CD4-positive, alpha-beta T cell treated with Interleukin-17A for 1 hour (primary cell): Measurements from ENCODE around the gene TNFAIP8.
A peak's percentile ranks its signal among the peaks of the same experiment; 100 is the strongest.

Experiments used
- DNase-seq: peaks from one replicate; pipeline ENCODE4 v3.0.0-alpha.2; 2020

TNFAIP8 gene

DNA sequence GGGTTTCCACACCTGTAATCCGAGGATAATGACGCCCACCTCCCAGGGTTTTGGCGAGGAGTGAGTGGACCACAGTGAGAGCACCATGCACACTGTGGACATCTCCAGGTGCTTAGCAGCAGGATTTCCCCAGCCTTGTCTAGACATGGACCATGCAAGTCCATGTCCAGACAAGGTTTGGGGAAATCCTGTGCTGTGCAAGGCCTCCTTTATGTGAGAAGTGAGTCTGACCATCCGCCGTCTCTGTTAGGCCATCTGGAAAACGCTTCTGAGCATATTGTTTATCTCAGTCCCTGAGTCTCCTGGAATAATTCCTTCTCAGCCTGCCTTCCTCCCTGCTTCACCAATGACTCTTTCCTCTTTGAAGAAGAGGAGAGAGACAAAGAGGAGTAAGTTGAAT, 26.2 kb upstream of the TNFAIP8 start:
- DNase-seq, result no peak

DNA sequence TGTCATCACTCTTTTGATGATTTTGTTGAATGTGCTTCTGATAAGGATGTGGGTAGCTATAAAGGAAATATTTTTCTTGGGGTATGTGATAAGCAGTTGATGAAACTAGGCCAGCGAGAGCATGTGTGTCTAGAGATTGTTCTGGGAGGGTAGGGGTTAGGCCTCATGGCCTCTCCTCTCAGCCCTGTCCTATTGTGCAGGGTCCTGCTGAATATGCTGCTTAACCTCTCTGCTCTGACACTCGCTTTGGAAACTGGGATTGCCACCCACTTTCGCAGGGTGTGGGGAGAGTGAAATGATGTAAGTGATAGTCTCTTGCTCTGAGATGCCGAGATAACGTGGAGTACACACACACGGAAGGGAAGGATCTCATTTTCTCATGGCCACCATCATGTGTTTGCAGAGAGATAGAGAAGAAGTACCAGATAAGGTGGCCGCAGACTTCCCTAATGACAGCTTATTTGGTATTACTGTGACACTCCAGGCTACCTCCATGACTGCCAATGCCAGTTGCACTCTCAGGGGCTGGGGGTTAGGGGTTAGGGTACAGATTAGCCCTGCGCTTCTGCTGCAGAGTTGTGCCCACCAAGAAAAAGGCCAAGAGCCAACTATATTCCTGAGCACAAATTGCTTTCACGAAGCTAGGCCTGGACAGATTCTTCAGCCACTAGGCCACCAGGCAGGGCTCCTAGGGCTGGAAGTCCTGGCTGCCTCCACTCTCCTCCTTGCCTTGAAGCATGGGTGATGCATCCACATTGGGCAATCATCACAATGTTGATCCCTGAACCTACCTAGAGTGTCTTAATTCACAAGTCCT, 25.2 kb upstream of the TNFAIP8 start:
- DNase-seq, result peak; percentile 77

DNA sequence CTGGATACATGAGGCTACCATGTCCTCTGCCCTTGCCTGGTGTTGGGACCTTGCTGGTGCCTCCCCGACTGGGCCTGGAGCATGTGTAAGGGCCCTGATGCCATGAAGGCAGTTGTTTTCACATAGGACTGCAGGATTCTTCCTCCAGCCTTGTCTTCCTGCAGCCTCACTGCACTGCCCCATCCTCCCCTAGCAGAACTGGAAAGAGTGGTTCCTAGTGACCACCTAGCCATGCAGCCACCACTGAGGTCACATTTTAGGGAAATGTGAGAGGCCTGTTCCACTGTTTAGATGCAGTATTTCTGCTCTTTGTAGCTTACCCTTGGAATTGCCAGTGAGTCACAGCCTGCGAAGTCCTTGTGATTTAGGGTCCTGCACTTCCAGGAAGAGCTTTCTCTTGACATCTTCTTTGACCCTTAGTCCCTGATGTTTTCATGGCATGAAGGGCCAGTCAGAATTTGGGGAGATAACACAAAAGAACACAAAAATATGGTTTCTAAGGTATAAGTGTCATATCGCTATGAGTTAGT, 24.2 kb upstream of the TNFAIP8 start:
- no peak for DNase-seq

DNA sequence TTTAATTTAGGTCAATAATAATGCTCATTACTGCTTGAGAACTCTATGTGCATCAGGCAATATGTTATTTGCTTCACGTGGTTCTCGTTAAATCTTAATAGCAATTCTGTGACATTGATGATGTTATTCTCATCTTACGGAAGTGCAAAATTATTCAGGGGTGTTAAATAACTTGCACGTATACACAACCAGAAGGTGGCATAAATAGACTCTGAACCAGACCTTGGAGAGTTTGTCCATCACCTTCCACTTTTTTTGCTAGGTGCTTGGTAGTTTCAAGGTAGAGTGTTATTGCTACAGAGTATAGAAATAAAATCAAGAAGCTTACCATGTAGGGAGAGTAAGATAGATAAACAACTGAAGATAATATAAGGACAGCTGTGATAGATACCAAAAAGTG, 23.6 kb upstream of the TNFAIP8 start:
- no peak for DNase-seq

DNA sequence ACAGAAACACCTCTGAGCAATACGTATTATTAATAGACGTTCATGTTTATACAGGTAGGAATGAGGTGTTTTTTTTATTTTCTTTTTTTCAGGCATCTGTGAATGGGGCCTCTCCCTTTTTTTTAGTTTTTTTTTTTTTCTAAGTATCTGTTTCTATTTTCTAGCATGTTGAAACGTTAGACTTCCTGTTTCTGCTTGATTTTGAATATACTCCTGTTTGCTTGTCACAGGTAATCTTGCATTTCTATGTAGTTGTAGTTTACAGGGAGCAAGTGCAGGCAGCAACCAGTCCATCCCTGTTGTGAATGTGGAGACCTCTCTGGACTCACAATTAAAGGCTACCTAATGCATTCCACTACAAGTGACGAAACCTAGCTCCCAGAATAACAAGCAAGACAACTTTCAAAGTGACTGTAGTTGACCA, 22.8 kb upstream of the TNFAIP8 start:
- no peak for DNase-seq

DNA sequence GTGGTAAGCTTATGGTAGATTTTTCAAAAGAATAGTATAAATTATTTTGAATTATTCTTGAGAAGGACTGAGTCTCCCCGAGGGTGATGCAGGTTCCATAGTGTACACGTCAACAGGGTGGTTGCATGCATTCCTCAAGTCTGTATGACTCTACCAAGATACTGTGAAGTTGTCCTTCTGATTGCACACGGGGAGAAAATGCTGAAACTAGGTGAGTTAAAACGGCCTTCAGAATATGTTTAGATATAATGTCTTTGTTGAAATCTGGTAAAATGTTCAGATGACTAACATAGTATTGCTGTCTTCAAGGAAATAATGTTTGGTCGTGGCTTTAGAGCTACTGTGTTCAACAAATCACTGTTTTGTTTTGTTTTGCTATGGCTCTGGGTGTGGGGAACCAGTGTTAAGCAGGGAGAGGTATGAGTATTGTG, 22.4 kb upstream of the TNFAIP8 start:
- no peak for DNase-seq

DNA sequence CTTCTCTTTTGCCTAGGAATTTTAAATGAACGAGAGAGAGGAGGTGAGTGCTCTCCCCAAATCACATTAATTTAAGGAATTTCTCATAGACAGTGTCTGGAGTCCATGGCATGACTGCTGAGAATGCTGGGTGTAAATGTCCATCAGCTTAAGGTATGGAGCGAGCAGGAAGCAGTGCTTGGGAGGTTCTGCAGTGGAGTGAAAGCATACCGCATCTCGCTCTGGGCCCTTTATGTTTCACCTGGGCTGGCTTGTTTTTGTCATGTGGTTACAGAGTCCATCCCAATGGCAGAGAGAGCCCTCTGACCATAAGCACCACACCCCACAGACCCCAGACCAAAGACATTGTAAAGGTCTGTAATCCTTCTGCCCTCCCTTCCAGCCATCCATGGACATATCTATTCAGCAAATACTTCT, 20.6 kb upstream of the TNFAIP8 start:
- no peak for DNase-seq

DNA sequence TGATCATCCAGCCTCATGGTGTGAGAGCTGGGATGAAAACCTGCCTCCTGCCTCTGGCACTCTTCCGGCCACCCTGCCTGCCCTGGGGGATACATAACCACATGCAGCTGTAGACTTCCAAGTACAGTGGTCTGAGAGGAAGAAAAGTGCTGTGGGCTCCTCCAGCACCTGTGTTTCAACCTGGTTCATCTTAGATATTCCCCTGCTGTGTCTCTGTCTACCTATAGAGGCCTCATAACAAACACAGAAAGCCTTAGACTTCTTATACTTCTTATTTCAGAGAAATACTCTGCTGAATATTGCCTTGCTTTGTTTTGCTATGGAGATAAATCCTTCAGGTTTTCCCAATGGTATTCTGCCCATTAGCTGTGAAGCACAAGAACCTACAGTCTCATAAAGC, 19.6 kb upstream of the TNFAIP8 start:
- no peak for DNase-seq

DNA sequence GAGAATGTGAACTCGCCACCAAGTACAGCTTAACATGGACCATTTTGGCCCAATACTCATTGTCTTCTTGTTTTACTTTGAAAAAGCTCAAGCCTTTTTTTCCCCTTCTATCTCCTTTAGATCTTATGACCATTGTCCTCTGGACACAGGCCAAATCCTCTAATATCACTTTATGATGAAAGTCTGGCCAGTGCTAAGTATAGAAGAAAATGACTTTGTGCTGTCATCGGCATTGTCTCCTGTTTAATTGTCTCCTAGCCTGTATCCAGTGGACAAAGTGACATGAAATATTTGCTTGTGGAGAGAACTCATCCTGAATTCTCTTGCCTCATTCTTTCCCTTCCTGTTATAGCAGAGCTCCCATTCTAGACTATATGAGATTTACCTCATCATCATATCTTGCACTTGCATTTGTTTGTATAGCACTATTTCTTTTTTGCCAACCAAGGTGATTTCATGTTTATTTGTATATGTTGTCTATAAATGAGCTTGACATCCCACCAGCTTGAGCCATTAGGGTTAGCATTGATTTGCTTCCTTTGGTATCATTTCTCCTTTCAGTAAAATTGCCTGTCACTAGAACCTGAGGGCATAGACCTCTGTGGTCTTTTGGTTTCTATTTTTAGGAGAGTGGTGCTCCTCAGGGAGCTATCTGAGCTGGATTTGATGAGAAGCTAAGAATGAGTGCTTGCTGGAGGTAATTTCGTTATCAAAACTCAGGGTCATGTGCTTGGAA, 18.8 kb upstream of the TNFAIP8 start:
- DNase-seq, result no peak

DNA sequence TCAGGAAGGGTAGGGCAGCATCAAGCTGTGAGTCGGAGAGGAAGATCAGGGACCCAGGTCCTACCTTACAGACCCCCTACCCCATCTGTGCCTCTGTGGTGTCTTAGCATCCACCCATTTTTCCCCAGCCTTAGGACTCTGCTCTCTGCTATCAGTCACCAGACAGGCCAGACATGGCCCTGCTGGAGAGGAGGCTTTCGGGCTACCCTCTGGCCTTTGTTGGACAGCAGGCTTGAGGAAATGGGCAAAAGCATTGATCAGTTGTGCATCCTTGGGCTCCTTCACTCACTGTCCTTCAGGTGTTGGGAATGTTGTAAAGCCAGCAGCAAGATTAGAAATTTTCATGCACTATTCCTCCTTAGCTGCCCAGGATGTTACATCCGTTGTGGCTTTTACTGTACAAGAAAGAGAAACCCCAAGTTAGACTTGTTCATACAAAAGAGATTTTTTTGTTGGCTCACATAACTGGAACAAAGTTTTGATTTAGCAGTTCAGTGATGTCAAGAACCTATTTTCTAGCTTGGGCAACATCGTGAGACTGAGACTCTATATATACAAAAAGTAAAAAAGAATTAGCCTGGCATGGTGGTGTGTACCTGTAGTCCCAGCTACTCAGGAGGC, 17.4 kb upstream of the TNFAIP8 start:
- DNase-seq, result no peak

DNA sequence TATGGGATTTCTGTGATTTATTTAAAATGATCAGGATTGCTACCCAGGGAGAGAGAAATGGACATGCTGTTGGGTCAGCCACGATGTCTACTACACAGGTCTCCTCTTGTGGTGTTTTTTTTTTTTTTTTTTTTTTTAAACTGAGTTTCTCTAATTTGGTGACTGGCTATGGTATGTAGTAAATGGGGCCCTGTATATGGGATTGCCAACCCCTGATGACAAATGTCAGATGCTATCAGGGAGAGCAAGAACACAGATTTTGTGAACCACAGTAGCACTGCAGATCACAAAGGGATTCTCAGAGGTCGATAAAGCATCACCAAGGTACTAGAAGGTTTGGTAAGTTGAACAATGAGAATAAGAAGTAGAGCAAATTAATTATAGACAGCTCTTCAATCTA, 16.5 kb upstream of the TNFAIP8 start:
- no peak for DNase-seq

DNA sequence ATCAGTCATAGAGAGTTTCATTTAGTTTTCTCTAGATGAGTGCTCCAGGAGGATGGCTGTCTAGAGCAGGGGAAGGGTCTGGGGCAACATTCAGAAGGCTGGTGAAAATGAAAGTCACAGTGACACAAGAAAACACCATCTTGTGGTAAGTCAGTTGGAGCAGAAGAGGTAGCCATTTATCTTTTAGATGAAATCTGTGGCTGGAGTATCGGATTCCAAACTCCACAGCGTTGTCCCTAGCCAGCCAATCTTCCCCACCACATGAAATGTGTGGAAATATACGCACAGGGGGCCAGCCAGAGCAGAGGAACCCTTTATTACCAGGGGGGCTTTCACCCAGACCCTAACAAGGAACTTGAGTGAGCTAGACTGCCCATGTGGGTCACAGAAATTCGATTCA, 15.9 kb upstream of the TNFAIP8 start:
- DNase-seq, result peak; percentile 47

DNA sequence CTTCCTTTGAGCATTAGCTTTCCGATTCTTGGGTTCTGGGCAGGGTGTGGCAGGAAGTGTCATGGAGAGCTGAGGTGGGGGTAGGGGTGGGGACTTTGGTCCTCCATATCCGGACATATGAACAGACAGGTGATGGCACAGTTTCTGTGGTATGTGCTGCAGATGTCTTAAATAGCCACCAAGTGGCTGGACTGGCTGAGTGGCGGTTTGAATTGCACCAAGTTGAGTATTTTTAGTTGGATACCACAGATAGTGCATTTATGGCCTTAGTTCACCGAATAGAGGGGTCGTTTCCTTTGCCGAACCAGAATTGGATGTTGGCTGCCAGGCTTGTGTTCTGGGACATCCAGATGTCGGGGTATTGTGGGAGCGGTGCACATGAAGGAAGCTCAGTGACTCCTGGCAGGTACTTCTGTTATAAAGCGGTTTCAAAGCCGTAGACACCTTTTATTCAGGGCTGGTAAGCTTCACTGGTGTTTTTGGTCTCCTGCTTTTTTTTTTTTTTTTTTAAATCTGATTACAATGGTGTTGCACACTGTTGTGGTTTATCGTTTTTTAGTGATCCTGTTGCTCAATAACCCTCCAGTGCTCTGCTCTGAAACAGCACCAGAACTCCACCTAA, 15.1 kb upstream of the TNFAIP8 start:
- DNase-seq, result peak; percentile 76

DNA sequence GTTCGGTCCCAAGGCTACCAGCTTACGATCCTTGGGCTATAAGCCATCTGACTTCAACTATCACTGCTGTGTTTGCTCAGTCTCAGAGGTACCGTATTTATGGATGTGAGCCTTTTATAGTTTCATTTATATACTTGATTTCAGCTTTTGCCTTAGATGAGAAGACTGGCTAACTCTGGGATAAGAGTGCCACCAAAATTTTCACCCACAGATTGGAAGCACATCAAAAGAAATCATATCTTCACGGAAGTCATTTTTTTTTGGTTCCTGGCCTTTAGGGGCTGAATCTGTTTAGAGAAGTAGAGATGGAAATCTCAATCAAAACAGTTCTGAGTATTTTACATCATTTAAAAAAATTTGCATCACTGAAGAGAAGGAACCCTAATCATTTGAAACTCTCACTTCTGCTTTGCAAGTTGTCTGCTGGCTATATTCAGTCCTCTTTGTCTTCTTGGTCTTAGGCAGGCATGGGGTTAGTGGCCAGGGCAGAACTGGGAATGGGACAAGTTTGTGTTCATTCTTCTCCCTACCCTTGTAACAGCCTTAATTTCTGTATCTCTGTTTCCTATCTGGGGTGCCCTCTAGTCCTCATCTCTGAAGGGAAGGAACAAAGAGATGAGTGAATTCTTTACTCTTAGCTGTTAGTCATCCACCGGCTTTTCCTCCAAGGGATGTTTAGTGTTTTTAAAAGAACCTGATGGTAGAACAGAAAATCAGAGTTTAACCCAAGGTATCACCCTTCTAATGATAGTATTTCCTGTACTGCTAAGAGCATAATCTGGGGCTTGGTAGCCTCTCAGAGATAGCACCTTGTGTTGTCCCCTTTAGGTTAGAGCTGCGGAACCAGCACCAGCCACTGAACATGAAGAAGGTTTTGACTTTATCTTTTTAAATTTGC, 14.1 kb upstream of the TNFAIP8 start:
- peak; percentile 47 for DNase-seq

DNA sequence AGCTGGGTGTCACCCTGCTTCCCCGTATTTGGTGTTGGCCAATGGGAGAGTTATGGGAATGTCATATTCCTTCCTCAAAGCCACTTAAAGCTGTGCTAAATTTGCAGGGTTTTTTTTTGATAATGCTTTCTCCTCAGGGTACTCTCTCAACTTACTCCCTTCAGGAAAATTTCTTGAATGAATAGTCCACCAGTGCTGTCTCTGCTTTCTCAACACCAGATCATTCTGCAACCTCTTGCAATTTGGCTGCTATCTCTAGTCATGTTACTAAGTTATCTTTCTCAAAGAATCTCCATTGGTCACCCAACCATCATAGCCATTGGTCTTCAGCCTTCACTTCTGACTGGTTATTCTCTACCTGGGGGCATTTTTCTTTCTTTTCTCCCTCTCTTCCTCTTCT, 13.4 kb upstream of the TNFAIP8 start:
- DNase-seq, result no peak

DNA sequence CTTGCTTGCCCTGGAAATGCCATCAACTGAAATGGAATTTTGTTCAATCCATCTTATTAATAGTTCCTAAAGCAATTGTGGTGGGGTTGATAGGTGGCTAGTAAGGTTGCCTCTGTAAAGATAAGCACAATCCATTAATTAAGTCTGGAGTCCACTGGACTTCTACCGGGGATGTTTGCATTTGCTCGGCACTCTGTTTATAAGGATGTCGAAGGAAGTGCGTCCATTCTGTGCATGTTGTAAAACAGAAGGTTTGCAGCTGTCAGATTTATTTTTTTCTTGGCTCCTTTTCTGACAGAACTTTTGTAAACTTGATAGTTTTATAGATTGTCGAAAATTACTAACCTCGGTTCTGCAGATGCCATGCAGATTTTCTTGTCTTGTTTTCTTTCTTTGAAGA, 12.8 kb upstream of the TNFAIP8 start:
- DNase-seq, result no peak

DNA sequence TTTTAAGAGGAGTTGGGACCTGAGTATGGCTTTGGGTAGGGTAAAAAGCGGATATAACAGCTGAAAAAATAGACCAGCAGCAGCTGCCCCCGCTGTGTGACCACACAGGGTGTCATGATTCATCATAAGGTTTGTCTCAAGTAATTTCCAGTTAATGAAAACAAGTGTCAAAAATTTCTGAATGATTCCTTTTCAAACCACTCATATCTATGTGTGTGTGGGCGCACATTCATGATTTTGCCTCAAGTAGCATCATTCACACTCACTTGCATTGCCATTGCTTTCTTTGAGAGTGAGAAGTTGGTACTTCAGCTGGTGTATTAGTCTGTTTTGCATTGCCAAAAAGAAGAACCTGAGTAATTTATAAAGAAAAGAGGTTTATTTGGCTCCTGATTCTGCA, 12.1 kb upstream of the TNFAIP8 start:
- peak; percentile 47 for DNase-seq

DNA sequence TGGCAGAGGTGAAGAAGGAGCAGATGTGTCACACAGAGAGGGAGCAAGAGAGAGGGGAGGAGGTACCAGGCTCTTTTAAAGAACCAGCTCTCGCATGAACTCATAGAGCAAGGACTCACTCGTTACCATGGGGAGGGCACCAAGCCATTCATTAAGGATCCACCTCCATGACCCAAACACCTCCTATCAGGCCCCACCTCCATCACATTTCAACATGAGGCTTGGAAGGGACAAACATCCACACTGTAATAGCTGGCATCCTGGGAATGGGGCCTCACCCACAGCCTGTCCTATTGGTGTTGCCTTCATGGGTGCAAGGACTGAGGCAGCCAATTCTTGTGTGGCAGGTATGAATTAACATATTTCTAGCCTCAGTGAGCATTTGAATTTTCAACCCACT, 11.6 kb upstream of the TNFAIP8 start:
- no peak for DNase-seq

DNA sequence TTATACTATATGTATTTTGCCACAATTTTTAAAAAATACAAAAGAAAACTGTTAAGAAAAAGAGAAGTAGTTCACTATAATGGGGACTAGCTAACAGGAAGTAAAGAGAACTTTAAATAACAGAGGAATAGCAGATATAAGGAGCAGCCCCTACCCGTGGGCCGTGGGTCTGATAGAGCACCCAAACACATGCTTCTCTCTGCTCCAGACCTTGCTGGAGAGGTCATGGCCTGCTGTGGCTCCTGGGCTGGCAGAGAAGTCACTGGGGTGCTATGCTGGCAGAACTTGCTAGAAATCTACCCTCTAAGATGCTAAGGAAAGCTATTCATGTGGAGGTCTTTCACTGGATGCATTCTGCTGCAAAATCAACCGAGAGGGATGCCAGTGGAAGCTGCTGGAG, 10.0 kb upstream of the TNFAIP8 start:
- no peak for DNase-seq

DNA sequence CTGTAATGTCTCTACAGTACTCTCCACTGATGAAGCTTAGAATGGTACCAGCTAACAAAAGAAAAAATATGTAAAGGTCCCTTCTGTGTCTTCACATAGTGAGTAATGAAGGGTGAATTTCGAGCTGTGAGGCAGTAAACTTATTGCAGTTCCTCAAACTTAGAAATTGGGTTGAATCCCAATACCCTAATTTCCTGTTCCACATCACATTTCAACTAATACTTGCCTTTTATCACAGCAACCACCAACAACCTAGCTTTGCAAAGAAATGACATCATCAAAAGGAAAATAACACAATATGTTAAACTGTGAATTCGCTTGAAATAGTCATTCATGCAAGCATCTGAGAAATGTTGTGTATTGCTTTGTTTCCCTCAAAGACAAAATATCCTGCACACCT, 9.4 kb upstream of the TNFAIP8 start:
- no peak for DNase-seq

DNA sequence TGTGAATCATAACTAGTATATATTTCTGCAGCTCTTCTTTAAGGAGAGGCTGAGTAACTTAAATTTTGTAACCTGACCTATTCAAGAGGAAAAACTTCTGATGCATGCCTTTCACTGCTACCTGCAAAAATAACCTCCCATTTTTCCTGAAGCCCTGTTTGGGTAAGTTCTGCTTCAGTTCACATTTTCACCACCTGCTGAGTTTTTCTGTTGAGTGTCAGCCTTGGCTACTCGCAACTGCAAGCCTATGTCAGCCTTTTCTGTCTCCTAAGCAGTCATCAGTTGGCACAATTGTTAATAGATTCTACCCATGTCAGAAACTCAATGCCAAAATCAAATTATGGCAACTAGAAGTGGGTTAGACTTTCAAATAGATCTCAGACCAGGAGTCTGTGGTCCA, 8.2 kb upstream of the TNFAIP8 start:
- DNase-seq, result no peak

DNA sequence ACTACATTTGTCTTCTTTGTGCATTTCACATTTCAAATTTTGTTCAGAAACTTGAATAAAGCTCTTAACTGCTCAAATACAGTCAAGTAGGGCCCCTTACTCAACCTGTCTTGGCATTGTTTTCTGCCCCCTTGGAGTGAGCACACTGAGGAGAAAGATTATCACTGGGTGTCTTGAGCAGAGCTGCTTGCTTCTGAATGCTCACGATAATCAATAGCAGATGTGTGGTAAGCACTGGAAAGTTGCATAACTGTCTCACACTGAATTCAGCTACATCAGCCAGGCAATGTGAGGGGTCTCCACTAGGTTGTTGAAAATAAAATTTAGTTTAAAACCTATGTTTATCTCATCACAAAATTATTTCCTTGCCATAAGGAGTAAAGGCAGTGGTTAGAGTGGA, 7.8 kb upstream of the TNFAIP8 start:
- DNase-seq, result no peak
